ENCODE measurements around the gene HMOX2. TPM values are rescaled to one million over a fixed set of nuclear protein-coding genes. Genes with fewer than 3 reads are reported as not detected.
A peak's percentile ranks its signal among the peaks of the same experiment; 100 is the strongest.

The HMOX2 gene
- total RNA-seq = 10 to 100 TPM; 26.6 to 45.9 (median 44.7) TPM

GRCh38 chr16:4475880-4476788 is at the start of gene HMOX2:
Gene HMOX2 (plus strand): TSS chr16:4476398. CDS start chr16:4505525, 29,127 bp downstream.
- 66% methylated on average over 10 of the region's 70 CpGs for WGBS
- no peaks in the 10 kb centered on the region for H3K27me3 ChIP-seq
- H3K4me3 ChIP-seq = peak within 1 kb of the TSS; percentile 94 to 97 (median 96)
- peak; percentile 97 for DNase-seq (ENCODE audit: extremely low spot score)
- peaks cover 0 to 4% (median 0%) of the 10 kb centered on the region in 4 donors for H3K36me3 ChIP-seq
- peak within 1 kb of the TSS; percentile 76 to 88 (median 86) for H3K27ac ChIP-seq (replicated peaks in 1 of 4)
- intact Hi-C loops (cut with DNase I) = no loop called here
- TF ChIP-seq POLR2AphosphoS5 (IDR thresholded peaks at IDR 0.05) (peak; percentile 94 to 98), CTCF (IDR thresholded peaks at IDR 0.05) (peak; percentile 24 to 48 (median 37)), EP300 (IDR thresholded peaks at IDR 0.05) (no peak), POLR2A (IDR thresholded peaks at IDR 0.05; ENCODE audit: low read depth) (no peak)
- no peaks in the 10 kb centered on the region for H3K9me3 ChIP-seq
- H3K4me1 ChIP-seq = peaks cover 34 to 50% (median 44%) of the 10 kb centered on the region in 4 donors

- peak overlapping the region in 2 of 4 donors; percentile 95 to 98 for H3K27ac ChIP-seq (replicated peaks in 1 of 4)
- no peak for TF ChIP-seq CTCF (IDR thresholded peaks at IDR 0.05)
- TF ChIP-seq EP300 (IDR thresholded peaks at IDR 0.05) = no peak
- TF ChIP-seq POLR2AphosphoS5 (IDR thresholded peaks at IDR 0.05) = no peak
- no peak for TF ChIP-seq POLR2A (IDR thresholded peaks at IDR 0.05; ENCODE audit: low read depth)
- H3K9me3 ChIP-seq = no peaks in the 10 kb centered on the region
- intact Hi-C loops (cut with DNase I) = no loop called here
- H3K27me3 ChIP-seq = no peaks in the 10 kb centered on the region
- peaks cover 20 to 30% (median 26%) of the 10 kb centered on the region in 4 donors for H3K4me1 ChIP-seq
- WGBS = 88% methylated on average over 12 of the region's 12 CpGs
- H3K36me3 ChIP-seq = peaks cover 0 to 16% (median 3%) of the 10 kb centered on the region in 4 donors
- no peak for DNase-seq (ENCODE audit: extremely low spot score)
- H3K4me3 ChIP-seq = peak overlapping the region; percentile 83 to 98 (median 91)
Observed at GRCh38 chr16:4426722-4427372, 49.4 kb upstream of the HMOX2 start.

- peaks cover 0 to 29% (median 11%) of the 10 kb centered on the region in 4 donors for H3K36me3 ChIP-seq
- DNase-seq (ENCODE audit: extremely low spot score) = no peak
- no peaks in the 10 kb centered on the region for H3K9me3 ChIP-seq
- H3K4me3 ChIP-seq = no peak overlapping the region
- H3K27ac ChIP-seq (replicated peaks in 1 of 4) = no peak overlapping the region
- no peaks in the 10 kb centered on the region for H3K27me3 ChIP-seq
- peaks cover 20 to 30% (median 26%) of the 10 kb centered on the region in 4 donors for H3K4me1 ChIP-seq
- no peak for TF ChIP-seq POLR2A (IDR thresholded peaks at IDR 0.05; ENCODE audit: low read depth)
- no peak for TF ChIP-seq POLR2AphosphoS5 (IDR thresholded peaks at IDR 0.05)
- TF ChIP-seq EP300 (IDR thresholded peaks at IDR 0.05) = no peak
- no peak for TF ChIP-seq CTCF (IDR thresholded peaks at IDR 0.05)
- intact Hi-C loops (cut with DNase I) = no loop called here
- whole genome bisulfite sequencing = 97% methylated on average over 7 of the region's 7 CpGs
Observed at GRCh38 chr16:4428500-4428899, 47.7 kb upstream of the HMOX2 start.

GRCh38 chr16:4431023-4431422 is 45.2 kb upstream of the HMOX2 start:
- H3K4me1 ChIP-seq = peaks cover 13 to 23% (median 20%) of the 10 kb centered on the region in 4 donors
- TF ChIP-seq EP300 (IDR thresholded peaks at IDR 0.05) (no peak), CTCF (IDR thresholded peaks at IDR 0.05) (no peak), POLR2AphosphoS5 (IDR thresholded peaks at IDR 0.05) (no peak), POLR2A (IDR thresholded peaks at IDR 0.05; ENCODE audit: low read depth) (no peak)
- intact Hi-C loops (cut with DNase I) = no loop called here
- WGBS = 90% methylated on average over 9 of the region's 9 CpGs
- no peak for DNase-seq (ENCODE audit: extremely low spot score)
- peaks cover 6 to 53% (median 26%) of the 10 kb centered on the region in 4 donors for H3K36me3 ChIP-seq
- no peaks in the 10 kb centered on the region for H3K9me3 ChIP-seq
- H3K27ac ChIP-seq (replicated peaks in 1 of 4) = no peak overlapping the region
- H3K27me3 ChIP-seq = no peaks in the 10 kb centered on the region
- no peak overlapping the region for H3K4me3 ChIP-seq

All from esophagus muscularis mucosa (tissue), 4 donors.